ENCODE measurements around the gene ACAP2.

- TF ChIP-seq POLR2A (IDR thresholded peaks at IDR 0.05) (no peak), CTCF (IDR thresholded peaks at IDR 0.05) (no peak)
Observed at GRCh38 chr3:195401943-195402342, 40.9 kb downstream of the ACAP2 start.

Data from testis (tissue), 2 donors.